Measurements from ENCODE around the gene ACOT11.
"Not testable (repeated sequence)": the region's sequence is repeated elsewhere in the genome, so short reads cannot be mapped to it uniquely, and the experiment has no call there.

Gene ACOT11

GRCh38 chr1:54510715-54511270 is 37.2 kb upstream of the ACOT11 start:
- H3K9me3 ChIP-seq (ENCODE audit: control insufficient read depth, low read length): no peaks in the 10 kb centered on the region
- no peak overlapping the region for H3K27ac ChIP-seq (ENCODE audit: insufficient read depth, low read depth, low read length, poor library complexity, severe bottlenecking)
- 89% methylated on average over 3 of the region's 3 CpGs for whole genome bisulfite sequencing, 2 experiments
- H3K4me3 ChIP-seq (ENCODE audit: insufficient read depth, low read depth, low read length): no peak overlapping the region
- H3K4me1 ChIP-seq (ENCODE audit: control insufficient read depth, insufficient read depth, low read length): no peaks in the 10 kb centered on the region
- no peaks in the 10 kb centered on the region for H3K27me3 ChIP-seq (ENCODE audit: control insufficient read depth, insufficient read depth, low read length, poor library complexity, severe bottlenecking)
- no peaks in the 10 kb centered on the region for H3K36me3 ChIP-seq (ENCODE audit: control insufficient read depth, insufficient read depth, low read length)

GRCh38 chr1:54513921-54514580 is 34.0 kb upstream of the ACOT11 start:
- not testable (repeated sequence) for H3K4me3 ChIP-seq (ENCODE audit: insufficient read depth, low read depth, low read length); H3K27me3 ChIP-seq (ENCODE audit: control insufficient read depth, insufficient read depth, low read length, poor library complexity, severe bottlenecking); H3K27ac ChIP-seq (ENCODE audit: insufficient read depth, low read depth, low read length, poor library complexity, severe bottlenecking); H3K36me3 ChIP-seq (ENCODE audit: control insufficient read depth, insufficient read depth, low read length); H3K4me1 ChIP-seq (ENCODE audit: control insufficient read depth, insufficient read depth, low read length); H3K9me3 ChIP-seq (ENCODE audit: control insufficient read depth, low read length)
- 92 to 93% methylated on average over 24 of the region's 24 CpGs for WGBS, 2 experiments

GRCh38 chr1:54516249-54516920 is 31.6 kb upstream of the ACOT11 start:
- Histone ChIP-seq H3K27ac (ENCODE audit: insufficient read depth, low read depth, low read length, poor library complexity, severe bottlenecking) (no peak overlapping the region), H3K36me3 (ENCODE audit: control insufficient read depth, insufficient read depth, low read length) (no peaks in the 10 kb centered on the region)
- 75% methylated on average over 4 of the region's 4 CpGs for WGBS, 2 experiments

GRCh38 chr1:54517496-54517895 is 30.5 kb upstream of the ACOT11 start:
- Histone ChIP-seq H3K4me3 (ENCODE audit: insufficient read depth, low read depth, low read length) (no peak overlapping the region), H3K36me3 (ENCODE audit: control insufficient read depth, insufficient read depth, low read length) (no peaks in the 10 kb centered on the region), H3K4me1 (ENCODE audit: control insufficient read depth, insufficient read depth, low read length) (no peaks in the 10 kb centered on the region), H3K9me3 (ENCODE audit: control insufficient read depth, low read length) (no peaks in the 10 kb centered on the region), H3K27me3 (ENCODE audit: control insufficient read depth, insufficient read depth, low read length, poor library complexity, severe bottlenecking) (no peaks in the 10 kb centered on the region), H3K27ac (ENCODE audit: insufficient read depth, low read depth, low read length, poor library complexity, severe bottlenecking) (no peak overlapping the region)
- 91 to 92% methylated on average over 9 of the region's 9 CpGs for WGBS, 2 experiments

More at GRCh38 chr1:54516249-54516920, 31.6 kb upstream of the ACOT11 start:
- no peak overlapping the region for H3K4me3 ChIP-seq (ENCODE audit: insufficient read depth, low read depth, low read length)
- H3K4me1 ChIP-seq (ENCODE audit: control insufficient read depth, insufficient read depth, low read length): no peaks in the 10 kb centered on the region
- no peaks in the 10 kb centered on the region for H3K9me3 ChIP-seq (ENCODE audit: control insufficient read depth, low read length)
- no peaks in the 10 kb centered on the region for H3K27me3 ChIP-seq (ENCODE audit: control insufficient read depth, insufficient read depth, low read length, poor library complexity, severe bottlenecking)

GRCh38 chr1:54518489-54518888 is 29.5 kb upstream of the ACOT11 start:
- H3K4me3 ChIP-seq (ENCODE audit: insufficient read depth, low read depth, low read length): no peak overlapping the region
- no peaks in the 10 kb centered on the region for H3K9me3 ChIP-seq (ENCODE audit: control insufficient read depth, low read length)
- no peaks in the 10 kb centered on the region for H3K4me1 ChIP-seq (ENCODE audit: control insufficient read depth, insufficient read depth, low read length)
- no peaks in the 10 kb centered on the region for H3K36me3 ChIP-seq (ENCODE audit: control insufficient read depth, insufficient read depth, low read length)
- H3K27me3 ChIP-seq (ENCODE audit: control insufficient read depth, insufficient read depth, low read length, poor library complexity, severe bottlenecking): no peaks in the 10 kb centered on the region
- 90 to 94% methylated on average over 2 of the region's 2 CpGs for WGBS, 2 experiments
- H3K27ac ChIP-seq (ENCODE audit: insufficient read depth, low read depth, low read length, poor library complexity, severe bottlenecking): no peak overlapping the region

GRCh38 chr1:54519709-54520108 is 28.3 kb upstream of the ACOT11 start:
- no peak overlapping the region for H3K27ac ChIP-seq (ENCODE audit: insufficient read depth, low read depth, low read length, poor library complexity, severe bottlenecking)
- no peak overlapping the region for H3K4me3 ChIP-seq (ENCODE audit: insufficient read depth, low read depth, low read length)
- WGBS, 2 experiments: 51 to 52% methylated on average over 5 of the region's 5 CpGs
- H3K9me3 ChIP-seq (ENCODE audit: control insufficient read depth, low read length): no peaks in the 10 kb centered on the region
- H3K36me3 ChIP-seq (ENCODE audit: control insufficient read depth, insufficient read depth, low read length): no peaks in the 10 kb centered on the region
- no peaks in the 10 kb centered on the region for H3K27me3 ChIP-seq (ENCODE audit: control insufficient read depth, insufficient read depth, low read length, poor library complexity, severe bottlenecking)
- no peaks in the 10 kb centered on the region for H3K4me1 ChIP-seq (ENCODE audit: control insufficient read depth, insufficient read depth, low read length)

- no peaks in the 10 kb centered on the region for H3K36me3 ChIP-seq (ENCODE audit: control insufficient read depth, insufficient read depth, low read length)
- no peak overlapping the region for H3K4me3 ChIP-seq (ENCODE audit: insufficient read depth, low read depth, low read length)
- no peaks in the 10 kb centered on the region for H3K9me3 ChIP-seq (ENCODE audit: control insufficient read depth, low read length)
- no peaks in the 10 kb centered on the region for H3K27me3 ChIP-seq (ENCODE audit: control insufficient read depth, insufficient read depth, low read length, poor library complexity, severe bottlenecking)
- no peak overlapping the region for H3K27ac ChIP-seq (ENCODE audit: insufficient read depth, low read depth, low read length, poor library complexity, severe bottlenecking)
- 93 to 98% methylated on average over 8 of the region's 9 CpGs for WGBS, 2 experiments
- no peaks in the 10 kb centered on the region for H3K4me1 ChIP-seq (ENCODE audit: control insufficient read depth, insufficient read depth, low read length)
These were observed 27.3 kb upstream of the ACOT11 start for GRCh38 chr1:54520631-54521321.

GRCh38 chr1:54526565-54526964 is 21.5 kb upstream of the ACOT11 start:
- H3K36me3 ChIP-seq (ENCODE audit: control insufficient read depth, insufficient read depth, low read length); H3K4me1 ChIP-seq (ENCODE audit: control insufficient read depth, insufficient read depth, low read length); H3K9me3 ChIP-seq (ENCODE audit: control insufficient read depth, low read length); H3K27me3 ChIP-seq (ENCODE audit: control insufficient read depth, insufficient read depth, low read length, poor library complexity, severe bottlenecking); H3K4me3 ChIP-seq (ENCODE audit: insufficient read depth, low read depth, low read length); H3K27ac ChIP-seq (ENCODE audit: insufficient read depth, low read depth, low read length, poor library complexity, severe bottlenecking): not testable (repeated sequence)
- WGBS, 2 experiments: 87% methylated on average over 3 of the region's 3 CpGs

- no peaks in the 10 kb centered on the region for H3K9me3 ChIP-seq (ENCODE audit: control insufficient read depth, low read length)
These were observed 19.4 kb upstream of the ACOT11 start for GRCh38 chr1:54528613-54529012.

GRCh38 chr1:54532033-54532432 is 16.0 kb upstream of the ACOT11 start:
- H3K27me3 ChIP-seq (ENCODE audit: control insufficient read depth, insufficient read depth, low read length, poor library complexity, severe bottlenecking): no peaks in the 10 kb centered on the region
- no peaks in the 10 kb centered on the region for H3K9me3 ChIP-seq (ENCODE audit: control insufficient read depth, low read length)
- H3K4me3 ChIP-seq (ENCODE audit: insufficient read depth, low read depth, low read length): no peak overlapping the region
- WGBS, 2 experiments: 96 to 100% methylated on average over 2 of the region's 2 CpGs
- no peaks in the 10 kb centered on the region for H3K36me3 ChIP-seq (ENCODE audit: control insufficient read depth, insufficient read depth, low read length)
- no peak overlapping the region for H3K27ac ChIP-seq (ENCODE audit: insufficient read depth, low read depth, low read length, poor library complexity, severe bottlenecking)
- H3K4me1 ChIP-seq (ENCODE audit: control insufficient read depth, insufficient read depth, low read length): no peaks in the 10 kb centered on the region

More at GRCh38 chr1:54528613-54529012, 19.4 kb upstream of the ACOT11 start:
- Histone ChIP-seq H3K27ac (ENCODE audit: insufficient read depth, low read depth, low read length, poor library complexity, severe bottlenecking) (no peak overlapping the region), H3K27me3 (ENCODE audit: control insufficient read depth, insufficient read depth, low read length, poor library complexity, severe bottlenecking) (no peaks in the 10 kb centered on the region), H3K4me3 (ENCODE audit: insufficient read depth, low read depth, low read length) (no peak overlapping the region), H3K4me1 (ENCODE audit: control insufficient read depth, insufficient read depth, low read length) (no peaks in the 10 kb centered on the region), H3K36me3 (ENCODE audit: control insufficient read depth, insufficient read depth, low read length) (no peaks in the 10 kb centered on the region)
- 82 to 90% methylated on average over 1 of the region's 1 CpG for WGBS, 2 experiments
